Coronary artery (tissue), 2 donors: ENCODE results near the gene KRT3.

Experiments
- DNase-seq: peaks from one replicate; pipeline ENCODE4 v3.0.0-alpha.2; 2017; ENCODE audit warnings: low spot score
- H3K27ac ChIP-seq, 2 donors: fragments of 200-600 bp; sonication (generic); one replicate each; pipeline ENCODE4 v1.5.1; 2016 to 2019
- H3K4me3 ChIP-seq: fragments of 200-600 bp; sonication (generic); 2 replicates; pipeline ENCODE4 v1.5.1; 2016; ENCODE audit warnings: mild to moderate bottlenecking, moderate library complexity
- TF ChIP-seq, protein P1 (sequence below): fragments of 200-600 bp; sonication (generic); IDR thresholded peaks from one replicate; pipeline ENCODE4 v1.5.1; 2019; ENCODE audit warnings: antibody characterized with exemption

KRT3 gene

GRCh38 chr12:52821071-52821730 is 25.3 kb upstream of the KRT3 start:
- no peak overlapping the region for H3K4me3 ChIP-seq
- no peak for DNase-seq
- TF ChIP-seq, protein P1, sequence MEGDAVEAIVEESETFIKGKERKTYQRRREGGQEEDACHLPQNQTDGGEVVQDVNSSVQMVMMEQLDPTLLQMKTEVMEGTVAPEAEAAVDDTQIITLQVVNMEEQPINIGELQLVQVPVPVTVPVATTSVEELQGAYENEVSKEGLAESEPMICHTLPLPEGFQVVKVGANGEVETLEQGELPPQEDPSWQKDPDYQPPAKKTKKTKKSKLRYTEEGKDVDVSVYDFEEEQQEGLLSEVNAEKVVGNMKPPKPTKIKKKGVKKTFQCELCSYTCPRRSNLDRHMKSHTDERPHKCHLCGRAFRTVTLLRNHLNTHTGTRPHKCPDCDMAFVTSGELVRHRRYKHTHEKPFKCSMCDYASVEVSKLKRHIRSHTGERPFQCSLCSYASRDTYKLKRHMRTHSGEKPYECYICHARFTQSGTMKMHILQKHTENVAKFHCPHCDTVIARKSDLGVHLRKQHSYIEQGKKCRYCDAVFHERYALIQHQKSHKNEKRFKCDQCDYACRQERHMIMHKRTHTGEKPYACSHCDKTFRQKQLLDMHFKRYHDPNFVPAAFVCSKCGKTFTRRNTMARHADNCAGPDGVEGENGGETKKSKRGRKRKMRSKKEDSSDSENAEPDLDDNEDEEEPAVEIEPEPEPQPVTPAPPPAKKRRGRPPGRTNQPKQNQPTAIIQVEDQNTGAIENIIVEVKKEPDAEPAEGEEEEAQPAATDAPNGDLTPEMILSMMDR: no peak
- H3K27ac ChIP-seq: no peak overlapping the region

DNA sequence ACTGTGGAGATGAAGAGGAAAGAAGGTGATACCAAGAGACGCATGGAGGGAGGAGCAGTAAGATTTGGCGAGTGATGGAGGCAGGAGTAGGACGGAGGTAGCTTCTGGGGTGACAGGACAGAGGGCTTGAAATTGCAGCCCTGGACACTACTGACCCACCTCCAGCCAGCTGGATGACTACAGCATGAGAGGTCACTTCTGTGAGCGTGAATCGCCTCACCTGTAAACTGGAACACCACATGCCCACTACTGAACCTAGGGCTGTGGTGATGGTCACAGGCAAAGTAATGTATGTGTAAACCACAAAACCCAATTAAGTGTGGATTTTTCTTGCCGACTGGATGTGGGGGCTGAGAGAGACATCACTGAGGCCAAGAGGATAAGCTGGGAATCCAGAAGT is 24.6 kb upstream of the KRT3 start:
- Histone ChIP-seq H3K4me3 (no peak overlapping the region), H3K27ac (no peak overlapping the region)
- TF ChIP-seq, protein P1: no peak
- no peak for DNase-seq

DNA sequence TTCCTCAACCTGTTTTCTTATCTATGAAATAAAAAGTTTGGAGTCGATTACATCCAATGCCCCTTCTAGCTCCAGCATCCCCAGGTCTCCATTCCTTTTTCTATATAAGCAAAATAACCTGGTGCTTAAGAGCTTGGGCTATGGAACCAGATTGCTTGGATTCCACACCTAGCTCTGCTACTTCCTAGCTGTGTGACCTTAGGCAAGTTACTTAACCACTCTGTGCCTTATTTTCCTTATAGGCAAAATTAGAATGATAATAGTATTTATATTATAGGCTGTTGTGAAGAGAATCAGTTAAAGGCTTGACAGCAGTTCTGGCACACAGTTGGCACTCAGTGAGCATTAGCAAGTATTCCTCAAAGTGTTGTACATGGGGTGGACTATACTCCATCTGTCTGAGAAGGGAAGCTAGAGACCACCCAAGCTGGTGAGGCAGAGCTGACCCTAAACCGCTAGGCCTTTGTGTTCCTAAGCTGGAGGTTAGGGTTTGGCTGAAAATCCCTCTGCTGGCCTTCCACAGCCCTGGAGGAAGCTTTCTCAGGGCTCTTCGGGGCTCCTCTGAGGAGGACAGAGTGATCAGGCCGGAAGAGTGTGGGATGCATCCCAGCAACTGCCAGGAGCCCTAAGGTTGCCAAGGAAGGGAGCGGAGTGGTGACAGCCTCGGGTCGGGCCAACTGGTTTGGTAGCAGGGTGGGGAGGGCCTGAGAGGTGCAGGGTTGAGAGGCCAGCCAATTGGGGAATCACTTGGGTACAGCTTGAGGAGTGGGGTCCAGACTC is 24.0 kb upstream of the KRT3 start:
- no peak for DNase-seq
- no peak overlapping the region for H3K27ac ChIP-seq
- TF ChIP-seq, protein P1: no peak
- no peak overlapping the region for H3K4me3 ChIP-seq

- H3K27ac ChIP-seq: no peak overlapping the region
- TF ChIP-seq, protein P1: no peak
- no peak overlapping the region for H3K4me3 ChIP-seq
- DNase-seq: no peak
Measured at GRCh38 chr12:52818887-52819420, 23.0 kb upstream of the KRT3 start.

DNA sequence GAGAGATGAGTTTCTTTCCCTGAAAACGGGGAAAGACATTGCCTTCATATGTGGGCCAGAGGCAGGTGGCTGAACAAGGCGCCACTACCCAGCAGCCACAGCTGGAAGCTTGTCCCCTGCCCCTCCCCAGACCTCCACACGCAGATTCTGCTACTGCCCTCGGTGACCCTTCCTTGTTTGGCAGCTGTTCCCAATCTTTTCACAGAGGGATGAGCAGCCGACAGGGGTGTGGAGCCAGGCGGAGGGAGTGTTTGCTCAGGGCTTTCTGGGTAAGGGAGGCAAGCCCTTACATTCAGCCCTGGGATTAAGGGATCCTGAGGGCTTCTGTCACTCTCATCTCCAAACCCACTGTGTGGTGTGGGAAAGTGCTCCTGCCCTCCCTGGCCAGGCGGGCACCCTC is 22.5 kb upstream of the KRT3 start:
- no peak overlapping the region for H3K4me3 ChIP-seq
- no peak for DNase-seq
- no peak overlapping the region for H3K27ac ChIP-seq
- TF ChIP-seq, protein P1: no peak

- Histone ChIP-seq H3K4me3 (no peak overlapping the region), H3K27ac (no peak overlapping the region)
- DNase-seq: no peak
- TF ChIP-seq, protein P1: no peak
Measured at GRCh38 chr12:52817699-52818238, 21.9 kb upstream of the KRT3 start.
